ENCODE measurements around the gene NIT2. TPM values are rescaled to one million over a fixed set of nuclear protein-coding genes. Genes with fewer than 3 reads are reported as not detected.
A peak's percentile ranks its signal among the peaks of the same experiment; 100 is the strongest.

NIT2 gene
- total and polyA plus RNA-seq, 3 experiments from 2014 or later = 44.1 to 83.0 (median 81.9) TPM

DNA sequence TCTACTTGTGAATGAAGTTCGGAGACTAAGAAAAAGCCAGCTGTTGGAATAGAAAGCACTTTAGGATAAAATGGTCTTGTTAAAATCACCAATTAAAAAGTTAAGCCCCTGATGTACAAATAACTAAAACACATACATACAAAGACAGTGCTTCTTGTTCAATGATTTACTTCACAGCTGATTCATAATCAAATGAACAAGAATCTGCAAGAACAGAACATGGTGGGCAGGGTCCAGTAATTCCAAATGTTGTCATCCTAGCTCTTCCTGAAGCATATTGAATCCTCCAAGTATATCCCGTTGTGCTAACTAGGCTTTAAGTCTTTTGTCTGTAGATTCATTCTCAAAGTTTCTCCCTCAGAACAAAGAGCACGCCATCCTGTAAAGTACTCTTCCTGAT is 24.5 kb downstream of the NIT2 start:
- Mint-ChIP-seq H3K4me1 (no peaks in the 10 kb centered on the region), H3K27me3 (no peaks in the 10 kb centered on the region), H3K9me3 (peaks cover 0 to 2% (median 2%) of the 10 kb centered on the region in 5 donors), H3K4me3 (no peak overlapping the region), H3K36me3 (peaks cover 9 to 72% (median 14%) of the 10 kb centered on the region in 3 donors), H3K27ac (peak overlapping the region in 5 of 8 donors; percentile 28 to 84 (median 46))
- Histone ChIP-seq H3K27me3 (ENCODE audit: insufficient read depth, low read length, poor library complexity, severe bottlenecking) (no peaks in the 10 kb centered on the region), H3K9me3 (ENCODE audit: low read length) (no peaks in the 10 kb centered on the region), H3K27ac (ENCODE audit: low read depth, low read length) (no peak overlapping the region), H3K4me3 (ENCODE audit: low read length) (no peak overlapping the region), H3K36me3 (ENCODE audit: insufficient read depth, low read length) (peaks cover 13% of the 10 kb centered on the region), H3K4me1 (ENCODE audit: insufficient read depth, low read length) (no peaks in the 10 kb centered on the region)
- POLR2A ChIA-PET = no interaction called here
- DNase-seq = no peak
- CTCF ChIA-PET = no interaction called here

- H3K9me3 Mint-ChIP-seq = peaks cover 0 to 2% (median 2%) of the 10 kb centered on the region in 5 donors
- H3K4me1 Mint-ChIP-seq = no peaks in the 10 kb centered on the region
- Histone ChIP-seq H3K27ac (ENCODE audit: low read depth, low read length) (no peak overlapping the region), H3K9me3 (ENCODE audit: low read length) (no peaks in the 10 kb centered on the region), H3K27me3 (ENCODE audit: insufficient read depth, low read length, poor library complexity, severe bottlenecking) (no peaks in the 10 kb centered on the region), H3K4me1 (ENCODE audit: insufficient read depth, low read length) (no peaks in the 10 kb centered on the region), H3K4me3 (ENCODE audit: low read length) (no peak overlapping the region), H3K36me3 (ENCODE audit: insufficient read depth, low read length) (peaks cover 13% of the 10 kb centered on the region)
- DNase-seq = no peak
- no peak overlapping the region for H3K4me3 Mint-ChIP-seq
- ChIA-PET POLR2A (no interaction called here), CTCF (no interaction called here)
- H3K36me3 Mint-ChIP-seq = peaks cover 11 to 72% (median 14%) of the 10 kb centered on the region in 3 donors
- no peaks in the 10 kb centered on the region for H3K27me3 Mint-ChIP-seq
- H3K27ac Mint-ChIP-seq = peak overlapping the region in 6 of 8 donors; percentile 16 to 59 (median 46)
Measured at GRCh38 chr3:100360757-100361496, 26.4 kb downstream of the NIT2 start.

DNA sequence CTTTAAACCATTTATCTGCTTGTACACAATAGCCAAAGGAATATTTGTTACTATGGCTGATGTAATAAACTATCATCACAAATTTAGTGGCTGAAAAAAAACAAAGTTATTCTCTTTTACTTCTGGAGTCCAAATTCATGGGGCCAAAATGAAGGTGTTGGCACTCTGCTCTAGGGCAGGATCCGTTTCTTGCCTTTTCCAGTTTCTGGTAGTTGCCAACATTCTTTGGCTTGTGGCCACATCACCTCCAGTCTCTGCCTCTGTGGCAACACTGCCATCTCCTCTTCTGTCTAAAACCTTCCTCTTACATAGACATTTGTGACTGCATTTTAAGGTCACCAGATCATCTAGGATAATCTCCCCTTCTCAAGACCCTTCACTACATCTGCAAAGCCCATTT is 27.3 kb downstream of the NIT2 start:
- no peaks in the 10 kb centered on the region for H3K27me3 ChIP-seq (ENCODE audit: insufficient read depth, low read length, poor library complexity, severe bottlenecking)
- ChIA-PET POLR2A (no interaction called here), CTCF (no interaction called here)
- no peaks in the 10 kb centered on the region for H3K27me3 Mint-ChIP-seq
- peak overlapping the region in 2 of 8 donors; percentile 25 to 51 for H3K27ac Mint-ChIP-seq
- no peak overlapping the region for H3K4me3 ChIP-seq (ENCODE audit: low read length)
- no peaks in the 10 kb centered on the region for H3K4me1 ChIP-seq (ENCODE audit: insufficient read depth, low read length)
- H3K36me3 ChIP-seq (ENCODE audit: insufficient read depth, low read length) = peaks cover 15% of the 10 kb centered on the region
- H3K4me3 Mint-ChIP-seq = no peak overlapping the region
- H3K4me1 Mint-ChIP-seq = no peaks in the 10 kb centered on the region
- peaks cover 12 to 73% (median 15%) of the 10 kb centered on the region in 3 donors for H3K36me3 Mint-ChIP-seq
- DNase-seq = no peak
- peaks cover 0 to 2% (median 2%) of the 10 kb centered on the region in 5 donors for H3K9me3 Mint-ChIP-seq
- no peaks in the 10 kb centered on the region for H3K9me3 ChIP-seq (ENCODE audit: low read length)
- H3K27ac ChIP-seq (ENCODE audit: low read depth, low read length) = no peak overlapping the region

- Histone ChIP-seq H3K27ac (ENCODE audit: low read depth, low read length) (no peak overlapping the region), H3K36me3 (ENCODE audit: insufficient read depth, low read length) (peaks cover 19% of the 10 kb centered on the region), H3K27me3 (ENCODE audit: insufficient read depth, low read length, poor library complexity, severe bottlenecking) (no peaks in the 10 kb centered on the region), H3K4me1 (ENCODE audit: insufficient read depth, low read length) (no peaks in the 10 kb centered on the region), H3K9me3 (ENCODE audit: low read length) (no peaks in the 10 kb centered on the region), H3K4me3 (ENCODE audit: low read length) (no peak overlapping the region)
- Mint-ChIP-seq H3K36me3 (peaks cover 12 to 79% (median 19%) of the 10 kb centered on the region in 3 donors), H3K4me3 (no peak overlapping the region), H3K27me3 (no peaks in the 10 kb centered on the region), H3K4me1 (no peaks in the 10 kb centered on the region), H3K27ac (peak overlapping the region in 1 of 8 donors; percentile 33), H3K9me3 (peaks cover 0 to 2% (median 2%) of the 10 kb centered on the region in 5 donors)
- ChIA-PET CTCF (no interaction called here), POLR2A (no interaction called here)
- DNase-seq = no peak
Measured at GRCh38 chr3:100364421-100364820, 29.9 kb downstream of the NIT2 start.

- ChIA-PET POLR2A (no interaction called here), CTCF (no interaction called here)
- no peaks in the 10 kb centered on the region for H3K27me3 ChIP-seq (ENCODE audit: insufficient read depth, low read length, poor library complexity, severe bottlenecking)
- peaks cover 26% of the 10 kb centered on the region for H3K36me3 ChIP-seq (ENCODE audit: insufficient read depth, low read length)
- no peak for DNase-seq
- H3K27ac ChIP-seq (ENCODE audit: low read depth, low read length) = no peak overlapping the region
- H3K27ac Mint-ChIP-seq = peak overlapping the region in 1 of 8 donors; percentile 6
- no peaks in the 10 kb centered on the region for H3K4me1 ChIP-seq (ENCODE audit: insufficient read depth, low read length)
- H3K4me3 ChIP-seq (ENCODE audit: low read length) = no peak overlapping the region
- H3K27me3 Mint-ChIP-seq = no peaks in the 10 kb centered on the region
- H3K9me3 ChIP-seq (ENCODE audit: low read length) = no peaks in the 10 kb centered on the region
- H3K4me3 Mint-ChIP-seq = no peak overlapping the region
- peaks cover 12 to 80% (median 22%) of the 10 kb centered on the region in 3 donors for H3K36me3 Mint-ChIP-seq
- H3K9me3 Mint-ChIP-seq = peaks cover 0 to 2% (median 2%) of the 10 kb centered on the region in 5 donors
- H3K4me1 Mint-ChIP-seq = no peaks in the 10 kb centered on the region
Measured at GRCh38 chr3:100366424-100366823, 31.9 kb downstream of the NIT2 start.

DNA sequence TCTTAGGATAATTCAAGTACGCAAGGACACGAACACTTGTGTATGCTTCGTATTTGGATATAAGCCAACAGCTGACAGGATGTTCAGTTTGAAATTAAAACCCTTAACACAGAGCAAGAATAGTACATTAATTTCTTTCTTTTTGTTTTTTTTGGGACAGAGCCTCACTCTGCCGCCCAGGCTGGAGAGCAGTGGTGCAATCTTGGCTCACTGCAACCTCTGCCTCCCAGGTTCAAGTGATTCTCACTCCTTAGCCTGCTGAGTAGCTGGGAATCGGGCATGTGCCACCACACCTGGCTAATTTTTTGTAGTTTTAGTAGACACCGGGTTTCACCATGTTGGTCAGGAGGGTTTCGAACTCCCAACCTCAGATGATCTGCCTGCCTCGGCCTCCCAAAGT is 33.9 kb downstream of the NIT2 start:
- Histone ChIP-seq H3K9me3 (ENCODE audit: low read length) (no peaks in the 10 kb centered on the region), H3K4me3 (ENCODE audit: low read length) (no peak overlapping the region), H3K27ac (ENCODE audit: low read depth, low read length) (no peak overlapping the region), H3K36me3 (ENCODE audit: insufficient read depth, low read length) (peaks cover 33% of the 10 kb centered on the region), H3K27me3 (ENCODE audit: insufficient read depth, low read length, poor library complexity, severe bottlenecking) (no peaks in the 10 kb centered on the region), H3K4me1 (ENCODE audit: insufficient read depth, low read length) (no peaks in the 10 kb centered on the region)
- ChIA-PET POLR2A (no interaction called here), CTCF (no interaction called here)
- peaks cover 3 to 84% (median 15%) of the 10 kb centered on the region in 3 donors for H3K36me3 Mint-ChIP-seq
- H3K4me3 Mint-ChIP-seq = no peak overlapping the region
- no peak overlapping the region for H3K27ac Mint-ChIP-seq
- H3K9me3 Mint-ChIP-seq = no peaks in the 10 kb centered on the region
- H3K27me3 Mint-ChIP-seq = no peaks in the 10 kb centered on the region
- no peak for DNase-seq
- H3K4me1 Mint-ChIP-seq = no peaks in the 10 kb centered on the region

GRCh38 chr3:100370756-100371155 is 36.2 kb downstream of the NIT2 start:
- no peak overlapping the region for H3K4me3 ChIP-seq (ENCODE audit: low read length)
- no peak overlapping the region for H3K4me3 Mint-ChIP-seq
- H3K36me3 ChIP-seq (ENCODE audit: insufficient read depth, low read length) = peaks cover 31% of the 10 kb centered on the region
- H3K27ac Mint-ChIP-seq = peak overlapping the region in 1 of 8 donors; percentile 4
- H3K4me1 Mint-ChIP-seq = no peaks in the 10 kb centered on the region
- H3K4me1 ChIP-seq (ENCODE audit: insufficient read depth, low read length) = no peaks in the 10 kb centered on the region
- H3K27me3 Mint-ChIP-seq = no peaks in the 10 kb centered on the region
- H3K9me3 ChIP-seq (ENCODE audit: low read length) = no peaks in the 10 kb centered on the region
- H3K27ac ChIP-seq (ENCODE audit: low read depth, low read length) = no peak overlapping the region
- CTCF ChIA-PET = no interaction called here
- DNase-seq = no peak
- H3K36me3 Mint-ChIP-seq = peaks cover 3 to 82% (median 13%) of the 10 kb centered on the region in 3 donors
- H3K27me3 ChIP-seq (ENCODE audit: insufficient read depth, low read length, poor library complexity, severe bottlenecking) = no peaks in the 10 kb centered on the region
- H3K9me3 Mint-ChIP-seq = no peaks in the 10 kb centered on the region
- POLR2A ChIA-PET = no interaction called here

DNA sequence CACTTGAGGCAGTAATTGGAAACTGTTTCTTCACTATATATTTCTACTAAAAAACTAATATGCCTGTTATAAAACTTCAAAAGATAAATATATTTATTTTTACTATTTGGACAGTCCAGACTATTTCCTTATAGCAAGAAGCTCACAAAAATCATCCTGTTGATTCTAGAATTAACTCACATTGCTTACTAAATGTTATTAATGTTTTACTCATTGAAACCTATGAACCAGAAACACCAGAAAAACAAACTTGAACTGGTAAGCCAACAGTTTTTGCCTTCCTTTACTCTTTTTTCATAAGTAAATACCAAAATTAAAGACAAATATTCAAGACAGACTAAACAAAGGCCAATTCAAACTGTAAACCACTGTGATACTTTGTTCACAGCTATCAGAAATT is 40.0 kb downstream of the NIT2 start:
- Mint-ChIP-seq H3K27me3 (no peaks in the 10 kb centered on the region), H3K9me3 (no peaks in the 10 kb centered on the region), H3K4me3 (no peak overlapping the region), H3K36me3 (peaks cover 0 to 80% (median 15%) of the 10 kb centered on the region in 3 donors), H3K27ac (peak overlapping the region in 4 of 8 donors; percentile 9 to 60 (median 14)), H3K4me1 (no peaks in the 10 kb centered on the region)
- ChIA-PET CTCF (no interaction called here), POLR2A (no interaction called here)
- no peaks in the 10 kb centered on the region for H3K9me3 ChIP-seq (ENCODE audit: low read length)
- no peak for DNase-seq
- H3K27ac ChIP-seq (ENCODE audit: low read depth, low read length) = no peak overlapping the region
- no peaks in the 10 kb centered on the region for H3K27me3 ChIP-seq (ENCODE audit: insufficient read depth, low read length, poor library complexity, severe bottlenecking)
- H3K4me1 ChIP-seq (ENCODE audit: insufficient read depth, low read length) = no peaks in the 10 kb centered on the region
- peaks cover 23% of the 10 kb centered on the region for H3K36me3 ChIP-seq (ENCODE audit: insufficient read depth, low read length)
- H3K4me3 ChIP-seq (ENCODE audit: low read length) = no peak overlapping the region

Data from CD8-positive, alpha-beta memory T cell (primary cell).